COLO829 (cell line): ENCODE data around the gene OR6C76.
"Not testable (repeated sequence)": the region's sequence is repeated elsewhere in the genome, so short reads cannot be mapped to it uniquely, and the experiment has no call there.

ENCODE experiments used
- DNase-seq: peaks from one replicate; pipeline ENCODE4 v3.0.0; 2012; ENCODE audit warnings: low spot score

The OR6C76 gene

GRCh38 chr12:55425954-55426353 is at the start of gene OR6C76:
OR6C76 (plus strand) TSS chr12:55426254; CDS start chr12:55426254, 0 bp downstream.
- DNase-seq: no peak

- DNase-seq: no peak
Observed at GRCh38 chr12:55385891-55386290, 40.2 kb upstream of the OR6C76 start.

DNA sequence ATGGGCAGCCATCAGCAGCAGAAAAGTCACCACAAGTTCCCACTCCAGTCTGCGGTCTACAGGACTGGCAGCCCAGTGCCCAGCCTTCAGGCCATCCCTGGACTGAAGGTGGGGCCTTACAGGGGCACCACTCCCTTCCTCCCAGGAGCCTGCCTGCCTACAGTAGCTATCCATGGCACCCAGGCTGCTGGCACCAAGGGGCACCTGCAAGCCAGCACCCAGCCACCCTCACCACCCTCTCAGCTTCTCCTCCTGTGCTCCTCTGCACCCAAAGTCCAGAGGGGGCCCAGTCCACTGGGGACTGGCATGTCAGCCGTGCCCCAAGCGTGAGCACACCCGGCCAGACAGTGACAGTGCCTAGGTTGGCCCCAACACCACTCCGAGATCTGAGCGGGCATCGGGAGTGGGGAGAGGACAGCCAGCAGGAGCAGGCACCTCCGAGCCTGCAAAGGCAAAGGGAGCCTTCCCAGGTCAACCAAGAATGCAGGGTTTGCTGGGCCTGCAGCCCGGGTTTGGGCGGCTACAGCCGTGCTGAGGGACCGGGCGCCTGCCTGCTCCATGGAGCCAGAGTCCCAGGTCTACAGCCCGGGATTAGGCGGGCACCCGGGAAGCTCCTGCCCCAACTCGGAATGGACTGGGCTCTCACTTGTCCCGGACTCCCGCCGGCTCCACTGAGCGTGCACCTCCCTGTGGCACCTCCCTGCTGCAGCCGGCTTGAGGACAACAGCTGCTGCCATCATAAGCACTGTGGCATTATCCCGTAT is 33.8 kb upstream of the OR6C76 start:
- no peak for DNase-seq

DNA sequence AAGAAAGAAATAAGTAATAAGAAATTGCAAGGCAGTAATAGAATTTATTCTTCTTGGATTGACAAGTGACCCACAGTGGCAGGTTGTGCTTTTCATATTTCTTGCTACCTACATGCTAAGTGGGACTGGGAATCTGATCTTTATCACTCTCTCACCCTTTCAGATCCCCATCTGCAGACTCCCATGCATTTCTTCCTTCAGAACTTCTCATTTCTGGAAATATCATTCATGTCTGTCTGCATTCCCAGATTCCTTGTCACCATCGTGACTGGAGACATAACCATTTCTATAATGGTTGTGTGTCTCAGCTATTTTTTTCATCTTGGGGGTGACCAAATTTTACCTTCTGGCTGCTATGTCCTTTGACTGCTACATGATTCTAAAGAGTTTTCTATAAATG is 29.7 kb upstream of the OR6C76 start:
- no peak for DNase-seq

GRCh38 chr12:55400229-55400628 is 25.8 kb upstream of the OR6C76 start, which contains the start of gene OR6C65:
OR6C65 (plus strand) TSS chr12:55400529; CDS start chr12:55400529, 0 bp downstream.
- DNase-seq: no peak

- DNase-seq: no peak
Observed at GRCh38 chr12:55407866-55408265, 18.2 kb upstream of the OR6C76 start.

- not testable (repeated sequence) for DNase-seq
Observed at GRCh38 chr12:55409133-55409532, 16.9 kb upstream of the OR6C76 start.

DNA sequence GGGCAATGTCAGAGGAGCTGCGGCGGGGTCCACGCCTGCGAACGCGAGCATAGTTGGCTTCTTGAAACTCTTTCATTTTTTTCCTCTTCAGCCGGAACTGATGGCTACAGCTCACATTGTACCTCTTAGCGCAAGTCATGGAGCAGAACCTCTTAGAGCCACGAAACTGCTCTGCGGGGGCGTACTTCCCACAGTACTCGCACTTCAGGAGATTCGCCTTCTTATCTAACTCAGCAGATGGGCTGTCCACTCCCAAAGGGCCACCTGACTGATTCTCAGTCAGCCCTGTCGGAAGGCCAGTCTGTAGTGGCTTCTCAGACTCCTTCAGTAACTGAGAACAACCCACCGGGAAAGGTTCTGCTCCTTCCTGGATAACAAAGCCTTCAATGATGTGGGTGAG is 13.9 kb upstream of the OR6C76 start:
- DNase-seq: not testable (repeated sequence)

DNA sequence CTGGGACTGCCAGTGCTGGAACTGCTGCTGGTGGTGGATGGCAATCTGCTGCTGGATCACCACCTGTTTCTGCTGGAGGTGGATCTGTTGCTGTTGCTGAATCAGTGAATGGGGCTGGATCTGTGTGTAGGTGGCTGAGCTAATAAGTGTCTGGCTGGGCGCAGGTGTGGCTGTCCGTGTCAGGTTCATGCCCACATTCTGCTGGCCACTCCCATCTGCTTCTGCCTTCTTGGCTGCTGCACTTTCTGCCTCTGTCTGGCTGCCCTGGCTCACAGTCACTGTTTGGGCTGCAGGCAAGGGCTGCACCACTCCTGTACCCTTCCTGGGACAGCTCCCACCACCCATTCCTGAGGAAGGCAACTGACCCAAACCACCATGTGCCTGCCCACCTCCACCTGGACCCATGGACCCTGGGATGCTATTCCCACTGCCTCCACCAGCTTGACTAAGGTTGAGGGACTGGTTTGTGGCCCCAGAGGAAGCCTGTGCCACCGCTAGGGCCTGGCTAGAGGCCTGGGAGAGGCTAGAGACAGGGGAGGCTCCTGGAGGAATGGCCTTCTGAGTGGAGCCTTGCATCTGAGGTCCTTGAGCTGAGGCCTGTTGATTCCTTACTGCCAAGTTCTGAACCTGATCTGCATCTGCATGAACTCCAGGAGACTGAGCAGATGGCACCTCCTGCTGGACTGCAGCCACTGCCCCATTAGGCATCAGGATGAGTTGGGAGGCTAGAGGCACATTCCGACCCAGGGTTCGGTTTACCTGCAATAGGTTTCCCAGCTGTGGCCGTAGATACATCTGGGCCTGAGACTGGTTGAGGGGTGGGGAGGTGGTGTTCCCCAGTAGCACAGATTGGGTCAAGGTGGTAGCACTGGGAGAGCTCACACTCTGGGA is 12.3 kb upstream of the OR6C76 start:
- DNase-seq: not testable (repeated sequence)

GRCh38 chr12:55414396-55414823 is 11.6 kb upstream of the OR6C76 start:
- not testable (repeated sequence) for DNase-seq

DNA sequence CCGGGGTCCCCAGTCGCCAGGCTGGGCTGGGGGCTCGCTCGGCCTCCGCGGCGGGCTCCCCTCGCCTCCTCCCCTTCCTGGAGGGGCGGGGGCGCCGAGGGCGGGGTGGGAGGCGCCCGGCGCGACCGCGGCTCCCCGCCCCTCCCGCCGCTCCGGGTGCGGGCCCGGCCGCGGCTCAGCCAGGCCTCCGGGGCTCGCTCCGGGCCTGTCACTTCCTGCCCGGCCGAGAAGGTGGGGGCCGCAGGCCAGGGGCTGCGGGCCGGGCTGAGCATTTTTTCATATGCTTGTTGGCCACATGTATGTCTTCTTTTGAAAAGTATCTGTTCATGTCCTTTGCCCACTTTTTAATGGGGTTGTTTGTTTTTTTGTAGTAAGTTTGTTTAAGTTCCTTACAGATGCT is 11.2 kb upstream of the OR6C76 start:
- DNase-seq: not testable (repeated sequence)

DNA sequence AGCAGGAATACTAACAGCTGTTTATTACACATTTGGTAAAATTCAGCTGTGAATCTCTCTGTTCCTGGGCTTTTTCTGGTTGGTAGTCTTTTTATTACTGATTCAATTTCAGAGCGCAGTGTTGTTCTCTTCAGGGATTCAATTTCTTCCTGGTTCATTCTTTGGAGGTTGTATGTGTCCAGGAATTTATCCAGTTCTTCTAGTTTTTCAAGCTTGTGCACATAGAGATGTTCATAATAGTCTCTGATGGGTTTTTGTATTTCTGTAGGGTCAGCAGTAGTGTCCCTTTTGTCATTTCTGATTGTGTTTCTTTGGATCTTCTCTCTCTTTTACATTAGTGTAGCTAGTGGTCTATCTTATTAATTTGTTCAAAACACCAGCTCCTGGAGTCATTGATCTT is 9.1 kb upstream of the OR6C76 start:
- DNase-seq: no peak

- no peak for DNase-seq
Observed at GRCh38 chr12:55420307-55420962, 5.6 kb upstream of the OR6C76 start.

- no peak for DNase-seq
Observed at GRCh38 chr12:55428331-55429243, 2.5 kb downstream of the OR6C76 start.

DNA sequence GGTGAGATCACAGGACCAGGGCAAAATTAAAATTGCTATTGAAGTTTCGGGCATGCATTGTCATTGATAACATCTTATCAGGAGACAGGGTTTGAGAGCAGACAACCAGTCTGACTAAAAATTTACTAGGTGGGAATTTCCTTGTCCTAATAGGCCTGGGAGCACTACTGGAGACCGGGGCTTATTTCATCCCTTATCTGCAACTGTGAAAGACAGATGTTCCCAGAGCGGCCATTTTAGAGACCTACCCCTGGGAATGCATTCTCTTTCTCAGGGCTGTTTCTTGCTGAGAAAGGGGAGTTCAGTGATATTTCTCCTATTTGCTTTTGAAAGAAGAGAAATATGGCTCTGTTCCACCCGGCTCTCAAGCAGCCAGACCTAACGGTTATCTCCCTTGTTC is 15.2 kb downstream of the OR6C76 start:
- not testable (repeated sequence) for DNase-seq

- DNase-seq: no peak
Observed at GRCh38 chr12:55443776-55444175, 17.7 kb downstream of the OR6C76 start, which contains the start of gene OR6C2. OR6C2 (plus strand) TSS chr12:55444076; CDS start chr12:55452214, 8,138 bp downstream.

- no peak for DNase-seq
Observed at GRCh38 chr12:55445357-55445756, 19.3 kb downstream of the OR6C76 start.

GRCh38 chr12:55446326-55446725 is 20.3 kb downstream of the OR6C76 start:
- no peak for DNase-seq

GRCh38 chr12:55448825-55449224 is 22.8 kb downstream of the OR6C76 start:
- DNase-seq: no peak

DNA sequence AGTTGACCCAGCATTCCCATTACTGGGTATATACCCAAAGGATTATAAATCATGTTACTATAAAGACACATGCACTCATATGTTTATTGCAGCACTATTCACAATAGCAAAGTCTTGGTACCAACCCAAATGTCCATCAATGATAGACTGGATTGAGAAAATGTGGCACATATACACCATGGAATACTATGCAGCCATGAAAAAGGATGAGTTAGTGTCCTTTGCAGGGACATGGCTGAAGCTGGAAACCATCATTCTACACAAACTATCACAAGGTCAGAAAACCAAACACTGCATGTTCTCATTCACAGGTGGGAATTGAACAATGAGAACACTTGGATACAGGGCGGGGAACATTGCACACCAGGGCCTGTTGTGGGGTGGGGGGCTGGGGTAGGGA is 38.9 kb downstream of the OR6C76 start:
- DNase-seq: not testable (repeated sequence)

DNA sequence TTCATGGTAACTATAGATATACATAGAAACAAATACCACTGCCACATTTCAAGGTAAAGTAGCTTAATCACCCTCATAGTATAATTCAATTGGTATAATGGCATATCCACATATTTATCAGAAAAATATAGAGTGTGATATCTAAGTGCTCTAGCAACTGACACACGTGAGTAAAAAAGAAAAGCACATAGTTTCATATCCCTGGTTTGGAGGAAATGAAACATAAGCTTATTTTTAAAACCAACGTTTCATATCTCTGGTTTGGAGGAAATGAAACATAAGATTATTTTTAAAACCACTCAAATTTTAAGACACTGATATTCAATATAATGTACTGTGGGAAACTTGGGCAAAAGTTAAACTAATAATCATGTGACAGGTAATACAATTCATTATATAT is 41.8 kb downstream of the OR6C76 start:
- no peak for DNase-seq
